ENCODE measurements around the gene KCNG2.
"Not testable (repeated sequence)": the region's sequence is repeated elsewhere in the genome, so short reads cannot be mapped to it uniquely, and the experiment has no call there.

Gene KCNG2

DNA sequence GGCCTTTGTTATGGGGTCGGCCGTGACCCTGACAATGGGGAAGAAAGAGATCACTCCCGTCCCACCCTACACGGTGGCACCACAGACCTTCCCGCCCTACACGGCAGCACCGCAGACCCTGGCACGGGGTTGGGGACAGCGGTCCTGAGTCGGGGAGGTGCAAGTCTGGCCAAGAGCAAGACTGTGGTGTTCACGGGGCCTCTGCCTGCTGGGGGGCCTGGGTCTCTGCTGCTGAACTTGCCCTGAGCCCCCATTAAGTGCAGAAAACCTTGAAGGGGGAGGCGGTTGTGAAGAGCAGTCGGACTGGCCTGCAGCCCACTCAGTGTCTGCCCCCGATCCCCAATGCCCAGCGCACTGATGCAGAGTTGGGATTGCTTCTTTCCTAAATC lies 77.8 kb downstream of the KCNG2 start:
- no peak overlapping the region for H3K4me3 ChIP-seq (ENCODE audit: control insufficient read depth, low read depth, low read length)
- no peak for TF ChIP-seq CTCF (conservative IDR thresholded peaks at IDR 0.05; ENCODE audit: control insufficient read depth, insufficient read depth, low read depth, low read length)
- DNase-seq (ENCODE audit: low read depth): no peak

- no peak for DNase-seq (ENCODE audit: low read depth)
- H3K4me3 ChIP-seq (ENCODE audit: control insufficient read depth, low read depth, low read length): no peak overlapping the region
These were observed 78.3 kb downstream of the KCNG2 start for GRCh38 chr18:79875931-79876461.

GRCh38 chr18:79876497-79876896 lies 78.8 kb downstream of the KCNG2 start:
- TF ChIP-seq CTCF (conservative IDR thresholded peaks at IDR 0.05; ENCODE audit: control insufficient read depth, insufficient read depth, low read depth, low read length): no peak
- H3K4me3 ChIP-seq (ENCODE audit: control insufficient read depth, low read depth, low read length): no peak overlapping the region
- no peak for DNase-seq (ENCODE audit: low read depth)

More at GRCh38 chr18:79875931-79876461, 78.3 kb downstream of the KCNG2 start:
- TF ChIP-seq CTCF (conservative IDR thresholded peaks at IDR 0.05; ENCODE audit: control insufficient read depth, insufficient read depth, low read depth, low read length): no peak

DNA sequence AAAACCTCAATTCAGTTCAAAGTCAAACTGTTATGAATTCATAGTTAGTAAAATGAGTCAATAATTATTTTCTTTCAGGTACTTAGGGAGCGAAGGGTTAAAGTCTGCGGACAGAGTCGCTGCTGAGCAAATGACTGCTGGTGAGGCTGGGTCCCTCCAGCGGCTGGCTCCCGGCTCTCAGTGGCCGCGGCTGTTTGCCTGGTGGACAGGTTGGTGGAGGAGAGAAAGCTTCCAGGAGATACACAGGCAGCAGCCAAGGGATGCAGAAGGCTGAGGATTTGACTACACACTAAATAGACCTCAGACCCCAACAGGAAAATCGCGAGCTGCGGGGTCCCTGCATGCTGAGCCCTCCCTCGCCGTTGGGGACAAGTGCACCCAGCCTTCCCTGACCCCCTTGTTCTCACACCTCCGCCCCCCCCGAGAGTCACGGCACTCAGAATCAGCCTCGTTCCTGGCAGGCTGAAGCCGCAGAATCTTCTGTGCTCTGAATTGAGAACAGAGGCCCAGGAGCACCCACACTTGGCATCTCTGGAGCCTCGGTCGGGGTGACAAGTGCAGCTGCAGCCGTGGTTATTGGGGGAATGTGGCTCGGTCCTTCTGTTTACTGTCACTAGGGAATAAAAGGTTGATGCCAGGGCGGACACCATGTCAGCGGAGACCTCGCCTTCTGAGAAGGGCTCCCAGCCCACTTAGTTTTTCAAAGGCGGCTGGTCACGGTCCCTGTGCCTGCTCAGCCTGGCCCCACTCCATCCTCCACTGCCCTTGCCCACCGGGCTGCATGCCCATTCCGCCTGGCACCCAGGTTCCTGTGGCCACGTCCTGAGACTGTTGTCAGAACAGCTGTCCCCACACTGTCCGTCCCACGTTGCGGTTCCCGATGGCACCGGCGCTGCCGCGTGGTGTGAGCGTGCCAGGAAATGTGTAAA lies 79.7 kb downstream of the KCNG2 start:
- TF ChIP-seq CTCF (conservative IDR thresholded peaks at IDR 0.05; ENCODE audit: control insufficient read depth, insufficient read depth, low read depth, low read length): no peak
- DNase-seq (ENCODE audit: low read depth): no peak
- H3K4me3 ChIP-seq (ENCODE audit: control insufficient read depth, low read depth, low read length): no peak overlapping the region

- H3K4me3 ChIP-seq (ENCODE audit: control insufficient read depth, low read depth, low read length); DNase-seq (ENCODE audit: low read depth): not testable (repeated sequence)
These were observed 80.5 kb downstream of the KCNG2 start for GRCh38 chr18:79878246-79878645.

DNA sequence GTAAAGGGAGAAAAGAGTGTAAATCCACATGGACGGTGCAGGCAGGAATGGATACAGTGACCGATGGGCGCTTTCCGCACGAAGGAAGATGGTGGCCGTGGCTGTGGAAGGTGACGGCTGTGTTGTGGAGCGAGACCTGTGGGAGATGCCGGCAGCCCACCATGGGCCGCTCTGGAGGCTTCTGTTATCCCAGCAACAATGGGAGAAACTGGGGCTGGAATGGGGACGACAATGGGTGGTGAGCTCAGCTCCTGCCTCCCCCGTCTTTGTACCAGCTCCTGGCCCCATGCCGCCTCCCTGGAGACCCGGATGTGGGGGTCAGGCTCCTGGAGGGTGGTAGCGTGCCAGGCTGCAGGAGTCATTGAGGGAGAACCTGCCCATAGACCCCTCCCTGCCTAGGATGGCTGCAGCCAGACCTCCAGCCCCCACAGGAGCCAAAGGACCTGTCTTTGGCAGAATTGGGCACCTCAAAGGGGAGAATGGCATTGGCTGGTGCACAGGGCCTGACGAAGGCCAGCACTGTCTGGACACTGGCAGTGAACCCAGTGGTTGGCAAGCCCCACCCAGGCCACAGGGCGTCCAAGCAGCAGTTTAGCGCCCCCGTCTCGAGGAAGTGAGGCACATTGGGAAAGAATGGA lies 81.1 kb downstream of the KCNG2 start:
- TF ChIP-seq CTCF (conservative IDR thresholded peaks at IDR 0.05; ENCODE audit: control insufficient read depth, insufficient read depth, low read depth, low read length): no peak

DNA sequence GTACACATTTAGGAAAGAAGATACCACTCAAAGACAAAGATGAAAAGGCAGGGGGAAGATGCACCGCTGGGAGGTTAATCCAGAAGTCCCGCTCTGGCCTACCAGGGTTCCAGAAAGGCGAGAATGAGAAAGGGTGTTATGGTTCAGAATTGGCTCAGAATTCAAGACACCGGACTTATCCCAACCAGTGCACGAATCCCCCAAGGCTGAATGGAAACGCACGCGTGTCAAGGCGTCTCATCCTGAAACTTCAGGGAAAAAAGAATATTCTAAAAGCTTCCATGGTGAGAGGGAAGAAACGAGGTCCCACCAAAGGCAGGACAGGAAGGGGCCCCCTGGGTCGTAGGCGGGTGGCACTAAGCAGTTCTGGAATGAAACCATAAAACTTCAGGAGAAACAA lies 81.8 kb downstream of the KCNG2 start:
- no peak for DNase-seq (ENCODE audit: low read depth)
- no peak for TF ChIP-seq CTCF (conservative IDR thresholded peaks at IDR 0.05; ENCODE audit: control insufficient read depth, insufficient read depth, low read depth, low read length)

More for the DNA sequence above, 81.1 kb downstream of the KCNG2 start:
- no peak for DNase-seq (ENCODE audit: low read depth)
- no peak overlapping the region for H3K4me3 ChIP-seq (ENCODE audit: control insufficient read depth, low read depth, low read length)

More for the DNA sequence above, 81.8 kb downstream of the KCNG2 start:
- no peak overlapping the region for H3K4me3 ChIP-seq (ENCODE audit: control insufficient read depth, low read depth, low read length)

Measured in fibroblast of mammary gland (primary cell).